HCT116 (cell line): ENCODE results near the gene ELFN2. TPM values are rescaled to one million over a fixed set of nuclear protein-coding genes. Genes with fewer than 3 reads are reported as not detected.

Experiments used
- ATAC-seq: fragments of 200-7000 bp; cut with Tn5 transposase; 2 replicates; pipeline ENCODE4 v1.9.1; 2020; ENCODE audit warnings: mild to moderate bottlenecking, moderate library complexity
- BruUV-seq: library from RNA; stranded (reverse); fragments of 400-500 nt; replicated peaks from 2 replicates; lab custom pipeline; 2021; lab: Mats Ljungman, UMichigan
- CTCF ChIA-PET: fragments of 300-600 bp; sonication (Branson Sonifier 250); formaldehyde crosslinking; loops from one replicate; lab custom pipeline; 2021; ENCODE audit warnings: antibody characterized with exemption; lab: Charles Lee
- POLR2A ChIA-PET: fragments of 300-600, 350-600 bp; sonication (Branson Sonifier 250); formaldehyde crosslinking; loops from one replicate; lab custom pipeline; 2021; ENCODE audit warnings: antibody characterized with exemption; lab: Charles Lee
- RAD21 ChIA-PET, 2 experiments: fragments of 300-600 bp; sonication (Branson Sonifier 250); formaldehyde crosslinking; loops; one replicate each; lab custom pipeline; 2023; ENCODE audit warnings: low total read pairs in 2 of 2; ENCODE audit not compliant: uncharacterized antibody in 2 of 2, unreplicated experiment in 2 of 2, low non-redundant PET in 1 of 2; lab: Charles Lee
- DNase-seq: peaks from one replicate; pipeline ENCODE4 v3.0.0-alpha.2; 2010; ENCODE audit warnings: low read depth, low spot score
- H2AFZ ChIP-seq: fragments of 200-600 bp; shearing (Covaris generic), sonication (generic); 2 replicates; pipeline ENCODE4 v1.6.1; 2017; ENCODE audit warnings: low read depth, mixed run types, mixed read lengths, antibody characterized with exemption, low read length; ENCODE audit not compliant: poor library complexity, severe bottlenecking
- H3K27ac ChIP-seq: 2 replicates; pipeline ENCODE4 v1.5.1; 2012; ENCODE audit warnings: low read depth, low read length
- H3K27me3 ChIP-seq: fragments of 200-600 bp; sonication (generic); 2 replicates; pipeline ENCODE4 v1.6.1; 2016; ENCODE audit warnings: mixed run types, low read length, mixed read lengths; ENCODE audit not compliant: insufficient read depth
- H3K36me3 ChIP-seq, 2 experiments: fragments of 200-500 bp in 1 of 2; fragments of 200-600 bp in 1 of 2; sonication (Bioruptor generic) in 1 of 2; sonication (generic) in 1 of 2; 2 replicates each; pipeline versions ENCODE4 v1.5.1 to v1.6.1; 2014 to 2016; ENCODE audit warnings: low read length in 2 of 2, inconsistent platforms in 1 of 2, mixed read lengths in 1 of 2, mixed run types in 1 of 2; ENCODE audit not compliant: insufficient read depth in 2 of 2, control insufficient read depth in 1 of 2
- H3K4me1 ChIP-seq, 2 experiments: fragments of 200-600 bp in 1 of 2; sonication (generic) in 1 of 2; 2 replicates each; pipeline versions ENCODE4 v1.5.1 to v1.6.1; 2012 to 2017; ENCODE audit warnings: low read length in 2 of 2, inconsistent platforms in 1 of 2, mild to moderate bottlenecking in 1 of 2, mixed read lengths in 1 of 2, mixed run types in 1 of 2, moderate library complexity in 1 of 2; ENCODE audit not compliant: insufficient read depth in 2 of 2, control insufficient read depth in 1 of 2
- H3K4me2 ChIP-seq: fragments of 200-600 bp; sonication (generic); 2 replicates; pipeline ENCODE4 v1.6.1; 2017; ENCODE audit warnings: mixed run types, low read length, mixed read lengths
- H3K4me3 ChIP-seq, 2 experiments: fragments of 200-600 bp in 1 of 2; sonication (generic) in 1 of 2; replicated peaks in 1 of 2; 2 replicates each; pipeline ENCODE4 v1.5.1; 2011 to 2016; ENCODE audit warnings: low read length in 2 of 2, control low read depth in 1 of 2, low read depth in 1 of 2, mild to moderate bottlenecking in 1 of 2, mixed read lengths in 1 of 2, mixed run types in 1 of 2
- H3K79me2 ChIP-seq: fragments of 200-600 bp; sonication (generic); 2 replicates; pipeline ENCODE4 v1.6.1; 2017; ENCODE audit warnings: mild to moderate bottlenecking, mixed run types, low read length, moderate library complexity, mixed read lengths; ENCODE audit not compliant: insufficient read depth
- H3K9ac ChIP-seq: fragments of 200-600 bp; sonication (generic); 2 replicates; pipeline ENCODE4 v1.6.1; 2016; ENCODE audit warnings: low read length, mixed read lengths
- H3K9me2 ChIP-seq: fragments of 200-600 bp; sonication (generic), shearing (Covaris generic); 2 replicates; pipeline ENCODE4 v1.6.1; 2017; ENCODE audit warnings: mixed run types, mild to moderate bottlenecking, moderate library complexity; ENCODE audit not compliant: insufficient read depth
- H3K9me3 ChIP-seq, 2 experiments: fragments of 200-500 bp in 1 of 2; fragments of 200-600 bp in 1 of 2; sonication (Bioruptor generic) in 1 of 2; sonication (generic) in 1 of 2; 2 replicates each; pipeline ENCODE4 v1.6.1; 2014 to 2017; ENCODE audit warnings: low read length in 2 of 2, mixed read lengths in 2 of 2, inconsistent platforms in 1 of 2, low read depth in 1 of 2, mild to moderate bottlenecking in 1 of 2, mixed run types in 1 of 2, moderate library complexity in 1 of 2; ENCODE audit not compliant: control insufficient read depth in 1 of 2, insufficient read depth in 1 of 2
- H4K20me1 ChIP-seq: fragments of 200-600 bp; sonication (generic), shearing (Covaris generic); 2 replicates; pipeline ENCODE4 v1.6.1; 2017; ENCODE audit warnings: mixed run types, mild to moderate bottlenecking, moderate library complexity; ENCODE audit not compliant: insufficient read depth
- ATF3 ChIP-seq: IDR thresholded peaks from 2 replicates; pipeline ENCODE4 v1.6.1; 2012
- CBX3 ChIP-seq: IDR thresholded peaks from 2 replicates; pipeline ENCODE4 v1.6.1; 2012; ENCODE audit warnings: low read depth
- CEBPB ChIP-seq: IDR thresholded peaks from 2 replicates; pipeline ENCODE4 v1.6.1; 2012; ENCODE audit warnings: low read depth
- EGR1 ChIP-seq: IDR thresholded peaks from 2 replicates; pipeline ENCODE4 v1.6.1; 2012; ENCODE audit warnings: low read depth
- ELF1 ChIP-seq: IDR thresholded peaks from 2 replicates; pipeline ENCODE4 v1.6.1; 2012; ENCODE audit warnings: low read depth, borderline replicate concordance
- EZH2 ChIP-seq: fragments of 200-600 bp; sonication (generic); IDR thresholded peaks from 2 replicates; pipeline ENCODE4 v1.6.1; 2017; ENCODE audit warnings: antibody characterized with exemption, mixed run types
- FOSL1 ChIP-seq: IDR thresholded peaks from 2 replicates; pipeline ENCODE4 v1.6.1; 2012; ENCODE audit warnings: low read depth
- JUND ChIP-seq: IDR thresholded peaks from 2 replicates; pipeline ENCODE4 v1.6.1; 2012
- POLR2A ChIP-seq: IDR thresholded peaks from 2 replicates; pipeline ENCODE4 v1.7.0; 2011; ENCODE audit warnings: borderline replicate concordance; ENCODE audit not compliant: insufficient read depth, insufficient read length; ENCODE audit errors: extremely low read depth
- RAD21 ChIP-seq: IDR thresholded peaks from 2 replicates; pipeline ENCODE4 v1.6.1; 2012; ENCODE audit warnings: low read depth, mild to moderate bottlenecking
- SIN3A ChIP-seq: IDR thresholded peaks from 2 replicates; pipeline ENCODE4 v1.6.1; 2012; ENCODE audit warnings: low read depth
- SP1 ChIP-seq: IDR thresholded peaks from 2 replicates; pipeline ENCODE4 v1.6.1; 2012; ENCODE audit warnings: low read depth
- SRF ChIP-seq: IDR thresholded peaks from 2 replicates; pipeline ENCODE4 v1.6.1; 2012; ENCODE audit warnings: low read depth
- YY1 ChIP-seq: IDR thresholded peaks from 2 replicates; pipeline ENCODE4 v1.6.1; 2011; ENCODE audit warnings: low read length, low read depth, moderate library complexity, mild to moderate bottlenecking; ENCODE audit not compliant: insufficient replicate concordance; ENCODE audit errors: extremely low read depth
- ZFX ChIP-seq: fragments of 450-650 bp; IDR thresholded peaks from 2 replicates; pipeline ENCODE4 v1.6.1; 2017
- intact Hi-C: fragments of 100-400 bp; cut with micrococcal nuclease; formaldehyde crosslinking; loops from 2 replicates; pipeline ENCODE4 v1.10.0; 2022
- total RNA-seq: library from RNA; stranded (reverse); gene quantifications from one replicate; pipeline ENCODE4 v1.2.1, GENCODE V29; 2021; ENCODE audit not compliant: unreplicated experiment
- TF ChIP-seq, protein P1 (sequence below): IDR thresholded peaks from 2 replicates; pipeline ENCODE4 v1.6.1; 2011; ENCODE audit warnings: mild to moderate bottlenecking, low read length, moderate library complexity; ENCODE audit not compliant: insufficient replicate concordance; ENCODE audit errors: extremely low read depth

Gene ELFN2
- total RNA-seq, 1 experiment from 2014 or later = 45.4 TPM

- no peaks in the 10 kb centered on the region for H3K9me2 ChIP-seq
- no peaks in the 10 kb centered on the region for H4K20me1 ChIP-seq
- BruUV-seq = no TSS peak
- H3K27me3 ChIP-seq = no peaks in the 10 kb centered on the region; the same call in 1 of the 2 replicates
- ChIA-PET RAD21 (no interaction called here), CTCF (interaction anchor here (1.0 to 1.5 kb wide), 2 partner anchors 10 to 105 kb away, joined by 3 to 4 read pairs; no protein-coding TSS in a partner anchor), POLR2A (no interaction called here)
- H3K27ac ChIP-seq = no peak overlapping the region
- no peak for DNase-seq
- no peak overlapping the region for H2AFZ ChIP-seq
- intact Hi-C loops = no loop called here
- no peaks in the 10 kb centered on the region for H3K79me2 ChIP-seq
- H3K9me3 ChIP-seq = no peaks in the 10 kb centered on the region
- H3K4me1 ChIP-seq = peaks cover 12 to 14% of the 10 kb centered on the region in 2 experiments; a peak in 3 of 4 replicates
- H3K4me3 ChIP-seq = no peak overlapping the region
- ATAC-seq = no peak
- no peak overlapping the region for H3K4me2 ChIP-seq
- H3K36me3 ChIP-seq = no peaks in the 10 kb centered on the region
- H3K9ac ChIP-seq = no peak overlapping the region
- TF ChIP-seq EGR1 = no peak
- no peak for TF ChIP-seq CEBPB
- no peak for TF ChIP-seq RAD21
- TF ChIP-seq, protein P1, sequence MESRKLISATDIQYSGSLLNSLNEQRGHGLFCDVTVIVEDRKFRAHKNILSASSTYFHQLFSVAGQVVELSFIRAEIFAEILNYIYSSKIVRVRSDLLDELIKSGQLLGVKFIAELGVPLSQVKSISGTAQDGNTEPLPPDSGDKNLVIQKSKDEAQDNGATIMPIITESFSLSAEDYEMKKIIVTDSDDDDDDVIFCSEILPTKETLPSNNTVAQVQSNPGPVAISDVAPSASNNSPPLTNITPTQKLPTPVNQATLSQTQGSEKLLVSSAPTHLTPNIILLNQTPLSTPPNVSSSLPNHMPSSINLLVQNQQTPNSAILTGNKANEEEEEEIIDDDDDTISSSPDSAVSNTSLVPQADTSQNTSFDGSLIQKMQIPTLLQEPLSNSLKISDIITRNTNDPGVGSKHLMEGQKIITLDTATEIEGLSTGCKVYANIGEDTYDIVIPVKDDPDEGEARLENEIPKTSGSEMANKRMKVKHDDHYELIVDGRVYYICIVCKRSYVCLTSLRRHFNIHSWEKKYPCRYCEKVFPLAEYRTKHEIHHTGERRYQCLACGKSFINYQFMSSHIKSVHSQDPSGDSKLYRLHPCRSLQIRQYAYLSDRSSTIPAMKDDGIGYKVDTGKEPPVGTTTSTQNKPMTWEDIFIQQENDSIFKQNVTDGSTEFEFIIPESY = no peak
- TF ChIP-seq, all 23 proteins: peak for 0
Measured at GRCh38 chr22:37461961-37462360, 34.7 kb upstream of the ELFN2 start.

DNA sequence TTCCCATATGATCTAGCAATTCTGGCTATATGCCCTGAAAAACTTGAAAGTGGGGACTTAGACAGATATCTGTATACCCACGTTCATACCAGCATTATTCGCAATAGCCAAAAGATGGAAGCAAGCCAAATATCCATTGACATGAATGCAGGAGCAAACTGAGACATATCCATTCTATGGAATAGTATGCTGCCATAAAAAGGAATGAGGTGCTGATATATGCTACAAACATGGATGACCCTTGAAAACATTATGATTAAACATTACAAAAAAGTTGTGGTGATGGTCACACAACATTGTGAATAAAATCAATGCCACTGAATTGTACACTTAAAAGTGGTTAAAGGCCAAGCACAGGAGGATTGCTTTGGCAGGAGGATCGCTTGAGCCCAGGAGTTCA is 33.4 kb upstream of the ELFN2 start:
- Histone ChIP-seq H3K4me3 (no peak overlapping the region), H3K36me3 (no peaks in the 10 kb centered on the region), H3K9ac (no peak overlapping the region), H3K9me2 (no peaks in the 10 kb centered on the region), H3K9me3 (no peaks in the 10 kb centered on the region), H3K4me1 (peaks cover 24 to 27% of the 10 kb centered on the region in 2 experiments), H2AFZ (no peak overlapping the region), H4K20me1 (no peaks in the 10 kb centered on the region), H3K4me2 (no peak overlapping the region), H3K79me2 (no peaks in the 10 kb centered on the region), H3K27me3 (no peaks in the 10 kb centered on the region; the same call in 1 of the 2 replicates), H3K27ac (no peak overlapping the region)
- ChIA-PET RAD21 (no interaction called here), CTCF (no interaction called here), POLR2A (no interaction called here)
- DNase-seq = no peak
- no peak for ATAC-seq
- intact Hi-C loops = no loop called here
- TF ChIP-seq YY1 = no peak
- no peak for TF ChIP-seq EZH2
- TF ChIP-seq ELF1 = no peak
- TF ChIP-seq ZFX = no peak
- no peak for TF ChIP-seq EGR1
- no peak for TF ChIP-seq FOSL1
- TF ChIP-seq SIN3A = no peak
- no peak for TF ChIP-seq CBX3
- no peak for TF ChIP-seq SRF
- no peak for TF ChIP-seq JUND
- no peak for TF ChIP-seq ATF3
- TF ChIP-seq SP1 = no peak
- TF ChIP-seq POLR2A = no peak
- BruUV-seq = no TSS peak
